Ovary (tissue), 9 donors: ENCODE results near the gene DERA. TPM values are rescaled to one million over a fixed set of nuclear protein-coding genes. Genes with fewer than 3 reads are reported as not detected.
"Not testable (repeated sequence)": the region's sequence is repeated elsewhere in the genome, so short reads cannot be mapped to it uniquely, and the experiment has no call there.

Experiments
- DNase-seq, 5 donors: peaks; one replicate each; pipeline ENCODE4 v3.0.0-alpha.2; 2019 to 2020
- H3K27ac ChIP-seq, 2 donors: fragments of 200-600 bp; one replicate each; pipeline versions ENCODE4 v1.5.1 to v1.8.0; 2019 to 2022
- H3K27me3 ChIP-seq: fragments of 200-600 bp; one replicate; pipeline ENCODE4 v1.8.0; 2022
- H3K36me3 ChIP-seq: fragments of 200-600 bp; sonication (generic); one replicate; pipeline ENCODE4 v1.5.1; 2019
- H3K4me1 ChIP-seq: one replicate; pipeline ENCODE4 v1.8.1; 2013; ENCODE audit warnings: mild to moderate bottlenecking, moderate library complexity; ENCODE audit not compliant: insufficient read depth
- H3K4me3 ChIP-seq: fragments of 200-600 bp; sonication (generic); one replicate; pipeline ENCODE4 v1.5.1; 2017
- H3K9me3 ChIP-seq, 2 donors: fragments of 200-600 bp in 1 of 2; sonication (generic) in 1 of 2; one replicate each; pipeline versions ENCODE4 v1.5.1 to v1.8.1; 2013 to 2019; ENCODE audit warnings: mild to moderate bottlenecking in 1 of 2, moderate library complexity in 1 of 2
- CTCF ChIP-seq, 3 donors: fragments of 450-650 bp in 2 of 3; fragments of 200-600 bp in 1 of 3; IDR thresholded peaks; one replicate each; pipeline versions ENCODE4 v1.5.1 to v1.8.0; 2016 to 2022; ENCODE audit warnings: antibody characterized with exemption in 3 of 3, mild to moderate bottlenecking in 1 of 3
- EP300 ChIP-seq: sonication (generic); formaldehyde crosslinking; IDR thresholded peaks from one replicate; pipeline ENCODE4 v1.6.1; 2017; ENCODE audit warnings: antibody characterized with exemption
- POLR2A ChIP-seq: fragments of 450-650 bp; IDR thresholded peaks from one replicate; pipeline ENCODE4 v1.6.1; 2017; ENCODE audit warnings: antibody characterized with exemption, mild to moderate bottlenecking, moderate library complexity
- WGBS, 3 donors: extraction: QIAGEN DNeasy Blood & Tissue Kit in 1 of 3; methylation state at CpG; one replicate each; pipeline versions ENCODE4 v1.1.5 to v1.1.7; 2013 to 2017; 5-methylcytosine and 5-hydroxymethylcytosine counted together
- intact Hi-C, 4 donors: fragments of 100-400 bp; cut with DNase I; formaldehyde crosslinking; loops; one replicate each; pipeline versions ENCODE4 v1.11.0 to v1.15.1; 2022 to 2023
- polyA plus RNA-seq, 2 donors: library from polyadenylated mRNA; stranded (reverse); fragments of 200-250 nt in 1 of 2; fragments of 350-450 nt in 1 of 2; fragmentation: Illumina TruSeq in 1 of 2; extraction: RNeasy Lipid Tissue Mini Kit (QIAGEN cat#74804) in 1 of 2; gene quantifications; one replicate each; pipeline ENCODE4 v1.2.3, GENCODE V29; 2013 to 2014
- total RNA-seq, 7 donors: library from RNA; depleted of rRNA in 2 of 7; stranded (reverse); fragments of >200 nt in 2 of 7; fragmentation: NEBNext Ultra II Directional in 3 of 7; extraction: Animal tissue kit (Norgen Biotek cat#: 25700) in 3 of 7; gene quantifications; one replicate each; pipeline versions ENCODE4 v1.1.0 to v1.2.4, GENCODE V29; 2016 to 2023
- donor health status: DM: no; HTN: no; CAD: no; lungs with moderate emphysema.
- donor health status: DM: no; HTN: no; CAD: no.
- donor health status: Bipolar disorder and iron deficiency.
- donor health status: DM: yes; HTN: yes; CAD: no.
- donor health status: DM: no; HTN: no; CAD: no.
- donor health status: DM: yes; HTN: yes; CAD: no.

DERA gene
- total and polyA plus RNA-seq, 9 donors = 8.1 to 27.7 (median 12.0) TPM

GRCh38 chr12:15956413-15957185 lies 45.5 kb downstream of the DERA start:
- H3K36me3 ChIP-seq = no peaks in the 10 kb centered on the region
- no peak overlapping the region for H3K27ac ChIP-seq
- TF ChIP-seq CTCF (IDR thresholded peaks at IDR 0.05) (no peak), EP300 (no peak), POLR2A (no peak)
- no peak for DNase-seq
- no peaks in the 10 kb centered on the region for H3K9me3 ChIP-seq
- no peaks in the 10 kb centered on the region for H3K27me3 ChIP-seq
- WGBS, 3 donors = 97 to 98% (median 97%) methylated on average over 9 of the region's 9 CpGs
- H3K4me1 ChIP-seq = no peaks in the 10 kb centered on the region
- intact Hi-C loops = no loop called here
- no peak overlapping the region for H3K4me3 ChIP-seq

- DNase-seq = no peak
- no peak overlapping the region for H3K27ac ChIP-seq
- H3K36me3 ChIP-seq = no peaks in the 10 kb centered on the region
- H3K9me3 ChIP-seq = no peaks in the 10 kb centered on the region
- intact Hi-C loops = no loop called here
- H3K4me1 ChIP-seq = no peaks in the 10 kb centered on the region
- WGBS, 3 donors = 85 to 91% (median 90%) methylated on average over 4 of the region's 4 CpGs
- TF ChIP-seq EP300 (no peak), CTCF (IDR thresholded peaks at IDR 0.05) (no peak), POLR2A (no peak)
- no peaks in the 10 kb centered on the region for H3K27me3 ChIP-seq
- H3K4me3 ChIP-seq = no peak overlapping the region
Observed at GRCh38 chr12:15962760-15963159, 51.6 kb downstream of the DERA start.

GRCh38 chr12:15963271-15963670 lies 52.1 kb downstream of the DERA start:
- 80 to 89% (median 87%) methylated on average over 1 of the region's 1 CpG for WGBS, 3 donors
- no peak for TF ChIP-seq CTCF (IDR thresholded peaks at IDR 0.05)

DNA sequence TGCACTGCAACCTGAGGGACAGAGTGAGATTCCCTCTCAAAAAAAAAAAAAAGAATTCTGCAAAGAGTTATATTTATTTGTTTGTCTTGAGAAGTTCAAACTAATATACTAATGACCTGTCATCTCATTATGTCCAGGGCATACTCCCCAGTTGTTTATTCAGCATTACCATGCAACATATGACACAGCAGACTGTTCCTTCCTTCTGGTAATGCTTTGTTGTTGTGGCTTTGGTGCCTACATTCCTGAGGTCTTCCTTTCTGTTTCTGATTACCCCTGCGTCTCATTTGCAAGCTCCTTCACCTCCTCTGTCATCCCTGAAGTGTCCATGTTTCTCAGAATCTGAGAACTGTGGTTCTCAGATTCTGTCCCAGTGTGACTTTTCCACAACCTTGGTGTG lies 55.3 kb downstream of the DERA start:
- TF ChIP-seq EP300 (no peak), POLR2A (no peak), CTCF (IDR thresholded peaks at IDR 0.05) (no peak)
- no peak overlapping the region for H3K4me3 ChIP-seq
- no peaks in the 10 kb centered on the region for H3K9me3 ChIP-seq
- H3K27me3 ChIP-seq = no peaks in the 10 kb centered on the region
- WGBS, 3 donors = 85 to 94% (median 93%) methylated on average over 1 of the region's 1 CpG
- intact Hi-C loops = no loop called here
- no peak for DNase-seq
- H3K36me3 ChIP-seq = no peaks in the 10 kb centered on the region
- H3K27ac ChIP-seq = no peak overlapping the region
- no peaks in the 10 kb centered on the region for H3K4me1 ChIP-seq

More at GRCh38 chr12:15963271-15963670, 52.1 kb downstream of the DERA start:
- intact Hi-C loops = no loop called here
- no peaks in the 10 kb centered on the region for H3K9me3 ChIP-seq
- no peak overlapping the region for H3K4me3 ChIP-seq
- H3K4me1 ChIP-seq = no peaks in the 10 kb centered on the region
- H3K36me3 ChIP-seq = no peaks in the 10 kb centered on the region
- H3K27ac ChIP-seq = no peak overlapping the region
- no peaks in the 10 kb centered on the region for H3K27me3 ChIP-seq
- DNase-seq = no peak

GRCh38 chr12:15967053-15967452 lies 55.9 kb downstream of the DERA start:
- DNase-seq, H3K36me3 ChIP-seq, intact Hi-C loops, H3K4me3 ChIP-seq, H3K4me1 ChIP-seq, H3K9me3 ChIP-seq, H3K27me3 ChIP-seq, H3K27ac ChIP-seq: not testable (repeated sequence)
- WGBS, 3 donors = 90 to 93% (median 92%) methylated on average over 3 of the region's 3 CpGs
